Sigmoid colon (tissue), 4 donors: ENCODE results near the gene GTF2I.

Experiments used
- CTCF ChIP-seq, 4 experiments: fragments of 450-650 bp in 3 of 4; fragments of 200-600 bp in 1 of 4; IDR thresholded peaks; one replicate each; pipeline ENCODE4 v1.5.1; 2016 to 2019; ENCODE audit warnings: antibody characterized with exemption in 4 of 4, mild to moderate bottlenecking in 3 of 4, moderate library complexity in 2 of 4
- POLR2AphosphoS5 ChIP-seq, 4 donors: sonication (generic); formaldehyde crosslinking; IDR thresholded peaks; one replicate each; pipeline ENCODE4 v1.6.1; 2017; ENCODE audit warnings: antibody characterized with exemption in 4 of 4

GRCh38 chr7:74658178-74659004 is 873 bp downstream of the GTF2I start:
- no peak for TF ChIP-seq CTCF (IDR thresholded peaks at IDR 0.05)
- TF ChIP-seq POLR2AphosphoS5 (IDR thresholded peaks at IDR 0.05), result peak in 2 of 4 donors; percentile 1 to 11
